Measurements from ENCODE around the gene DCUN1D4. TPM values are rescaled to one million over a fixed set of nuclear protein-coding genes. Genes with fewer than 3 reads are reported as not detected.

The DCUN1D4 gene
- total and polyA plus RNA-seq, 2 donors from 2014 or later: 17.0 to 50.7 TPM

DNA sequence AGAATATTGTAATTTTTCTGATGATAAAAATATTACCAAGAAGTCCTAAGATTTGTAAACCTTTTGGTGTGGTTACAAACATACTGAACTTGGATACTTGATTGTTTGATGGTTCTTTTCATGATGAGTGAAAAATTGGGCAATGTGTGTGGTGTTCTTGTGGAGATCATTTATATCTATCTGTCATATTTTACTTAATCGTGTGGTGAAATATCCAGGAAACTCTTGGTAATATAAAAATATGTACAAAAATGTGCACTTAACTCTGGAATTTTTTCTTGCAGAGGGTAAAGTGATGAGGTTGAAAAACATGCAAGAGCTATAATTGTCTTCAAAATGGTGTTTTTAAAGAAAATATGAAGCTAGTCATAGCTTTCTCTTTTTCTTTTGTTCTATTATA lies 2.8 kb downstream of the DCUN1D4 start:
- DNase-seq: no peak
- FAIRE-seq: no peak
- no peaks in the 10 kb centered on the region for H3K27me3 ChIP-seq (ENCODE audit: control insufficient read depth, insufficient read depth, low read length)
- no peaks in the 10 kb centered on the region for H3K36me3 ChIP-seq (ENCODE audit: control insufficient read depth in 2 of 3, insufficient read depth in 3 of 3, low read length in 3 of 3)
- intact Hi-C loops (cut with DNase I): no loop called here
- H3K9ac ChIP-seq (ENCODE audit: low read length in 3 of 3): no peak overlapping the region
- H3K9me3 ChIP-seq (ENCODE audit: control insufficient read depth in 2 of 3, insufficient read depth in 1 of 3, low read length in 3 of 3): no peaks in the 10 kb centered on the region
- H3K4me3 ChIP-seq (ENCODE audit: low read length in 3 of 3): peak overlapping the region in 1 of 3 donors; percentile 70
- TF ChIP-seq, protein P1, sequence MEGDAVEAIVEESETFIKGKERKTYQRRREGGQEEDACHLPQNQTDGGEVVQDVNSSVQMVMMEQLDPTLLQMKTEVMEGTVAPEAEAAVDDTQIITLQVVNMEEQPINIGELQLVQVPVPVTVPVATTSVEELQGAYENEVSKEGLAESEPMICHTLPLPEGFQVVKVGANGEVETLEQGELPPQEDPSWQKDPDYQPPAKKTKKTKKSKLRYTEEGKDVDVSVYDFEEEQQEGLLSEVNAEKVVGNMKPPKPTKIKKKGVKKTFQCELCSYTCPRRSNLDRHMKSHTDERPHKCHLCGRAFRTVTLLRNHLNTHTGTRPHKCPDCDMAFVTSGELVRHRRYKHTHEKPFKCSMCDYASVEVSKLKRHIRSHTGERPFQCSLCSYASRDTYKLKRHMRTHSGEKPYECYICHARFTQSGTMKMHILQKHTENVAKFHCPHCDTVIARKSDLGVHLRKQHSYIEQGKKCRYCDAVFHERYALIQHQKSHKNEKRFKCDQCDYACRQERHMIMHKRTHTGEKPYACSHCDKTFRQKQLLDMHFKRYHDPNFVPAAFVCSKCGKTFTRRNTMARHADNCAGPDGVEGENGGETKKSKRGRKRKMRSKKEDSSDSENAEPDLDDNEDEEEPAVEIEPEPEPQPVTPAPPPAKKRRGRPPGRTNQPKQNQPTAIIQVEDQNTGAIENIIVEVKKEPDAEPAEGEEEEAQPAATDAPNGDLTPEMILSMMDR (IDR thresholded peaks at IDR 0.05; ENCODE audit: borderline replicate concordance, extremely low read depth, insufficient read depth): no peak
- H3K4me1 ChIP-seq (ENCODE audit: control insufficient read depth in 2 of 3, insufficient read depth in 2 of 3, low read depth in 1 of 3, low read length in 3 of 3): peaks cover 0 to 9% (median 4%) of the 10 kb centered on the region in 3 donors
- H3K27ac ChIP-seq (ENCODE audit: low read depth in 2 of 2, low read length in 2 of 2): no peak overlapping the region

DNA sequence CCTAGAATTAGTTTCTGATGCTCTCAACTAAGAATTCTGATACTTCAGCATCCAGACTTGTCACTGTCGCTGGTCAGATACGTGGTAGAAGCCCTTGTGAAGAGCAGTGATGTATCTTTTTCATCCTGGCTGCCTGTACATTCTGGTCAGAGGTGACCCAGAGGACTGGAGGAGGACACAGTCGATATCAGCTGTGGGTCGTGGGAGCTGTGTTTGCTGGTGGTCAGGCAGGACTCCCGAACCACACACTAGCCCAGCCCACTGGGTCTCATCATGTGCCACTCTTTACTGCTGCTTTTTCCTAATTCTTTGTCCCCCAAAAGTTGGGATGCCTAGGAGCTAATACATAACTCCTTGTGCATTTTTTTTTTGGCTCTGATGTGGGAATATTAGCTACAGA lies 6.5 kb downstream of the DCUN1D4 start:
- no peaks in the 10 kb centered on the region for H3K27me3 ChIP-seq (ENCODE audit: control insufficient read depth, insufficient read depth, low read length)
- no peak for FAIRE-seq
- no peaks in the 10 kb centered on the region for H3K9me3 ChIP-seq (ENCODE audit: control insufficient read depth in 2 of 3, insufficient read depth in 1 of 3, low read length in 3 of 3)
- no peak for DNase-seq
- intact Hi-C loops (cut with DNase I): no loop called here
- H3K36me3 ChIP-seq (ENCODE audit: control insufficient read depth in 2 of 3, insufficient read depth in 3 of 3, low read length in 3 of 3): no peaks in the 10 kb centered on the region
- no peak overlapping the region for H3K27ac ChIP-seq (ENCODE audit: low read depth in 2 of 2, low read length in 2 of 2)
- H3K4me3 ChIP-seq (ENCODE audit: low read length in 3 of 3): no peak overlapping the region
- H3K4me1 ChIP-seq (ENCODE audit: control insufficient read depth in 2 of 3, insufficient read depth in 2 of 3, low read depth in 1 of 3, low read length in 3 of 3): peaks cover 0 to 17% (median 16%) of the 10 kb centered on the region in 3 donors
- no peak overlapping the region for H3K9ac ChIP-seq (ENCODE audit: low read length in 3 of 3)
- TF ChIP-seq, protein P1 (IDR thresholded peaks at IDR 0.05; ENCODE audit: borderline replicate concordance, extremely low read depth, insufficient read depth): no peak

DNA sequence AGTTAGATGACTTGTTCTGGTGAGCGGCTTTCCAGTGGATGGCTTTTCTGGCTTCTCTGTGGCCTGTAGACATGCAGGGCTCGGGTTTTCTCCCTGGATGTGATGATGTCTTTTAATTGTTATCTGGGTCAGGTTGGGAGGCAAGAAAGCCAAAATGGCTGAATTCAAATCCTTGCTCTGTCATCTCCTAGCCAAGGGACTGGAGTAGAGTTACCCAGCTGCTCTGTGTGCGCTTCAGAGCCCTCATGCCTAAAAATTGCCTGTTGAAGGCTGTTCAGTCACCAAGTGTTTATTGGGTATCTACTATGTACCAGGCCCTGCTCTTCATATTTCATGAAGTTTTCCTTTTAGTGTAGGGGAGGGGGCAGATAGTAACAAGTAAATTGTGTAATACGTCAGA lies 7.3 kb downstream of the DCUN1D4 start:
- Histone ChIP-seq H3K9ac (ENCODE audit: low read length in 3 of 3) (no peak overlapping the region), H3K36me3 (ENCODE audit: control insufficient read depth in 2 of 3, insufficient read depth in 3 of 3, low read length in 3 of 3) (no peaks in the 10 kb centered on the region), H3K4me3 (ENCODE audit: low read length in 3 of 3) (no peak overlapping the region), H3K27me3 (ENCODE audit: control insufficient read depth, insufficient read depth, low read length) (no peaks in the 10 kb centered on the region), H3K27ac (ENCODE audit: low read depth in 2 of 2, low read length in 2 of 2) (no peak overlapping the region), H3K9me3 (ENCODE audit: control insufficient read depth in 2 of 3, insufficient read depth in 1 of 3, low read length in 3 of 3) (no peaks in the 10 kb centered on the region), H3K4me1 (ENCODE audit: control insufficient read depth in 2 of 3, insufficient read depth in 2 of 3, low read depth in 1 of 3, low read length in 3 of 3) (peaks cover 0 to 16% (median 14%) of the 10 kb centered on the region in 3 donors)
- DNase-seq (no peak), FAIRE-seq (no peak)
- intact Hi-C loops (cut with DNase I): no loop called here
- TF ChIP-seq, protein P1 (IDR thresholded peaks at IDR 0.05; ENCODE audit: borderline replicate concordance, extremely low read depth, insufficient read depth): no peak
